SKM-1 (cell line): Measurements from ENCODE around the gene INF2.
A peak's percentile ranks its signal among the peaks of the same experiment; 100 is the strongest.

ENCODE experiments used
- DNase-seq: peaks from one replicate; lab custom pipeline; 2025; ENCODE audit not compliant: unreplicated experiment; lab: John Stamatoyannopoulos, UW

The INF2 gene

DNA sequence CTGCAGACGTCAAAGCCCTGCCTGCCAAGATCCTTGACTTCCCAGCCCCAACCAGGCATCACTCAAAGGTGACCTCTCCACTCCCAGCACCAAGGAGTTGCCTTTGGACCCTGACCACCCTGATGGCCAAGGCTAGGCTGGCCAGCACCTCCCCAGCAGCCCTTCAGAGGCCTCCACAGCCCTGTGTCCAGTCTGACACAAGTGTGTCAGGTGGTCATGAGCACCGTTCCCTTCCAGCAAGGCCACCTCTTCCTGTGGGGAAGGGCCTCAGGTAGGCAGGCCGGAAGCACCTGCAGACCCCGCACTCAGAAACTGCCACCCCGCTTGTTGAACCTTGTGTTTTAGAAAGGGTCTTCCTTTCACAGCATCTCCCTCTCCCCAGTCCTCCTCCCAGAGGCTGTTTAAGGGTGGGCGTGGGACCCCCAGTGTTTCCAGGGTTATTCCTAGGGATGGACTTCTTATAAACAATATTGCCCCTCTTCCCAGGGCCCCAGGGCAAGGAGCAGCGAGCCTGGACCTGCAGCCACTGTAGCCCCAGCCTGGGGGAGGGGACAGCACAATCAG, 13.2 kb upstream of the INF2 start:
- no peak for DNase-seq

DNA sequence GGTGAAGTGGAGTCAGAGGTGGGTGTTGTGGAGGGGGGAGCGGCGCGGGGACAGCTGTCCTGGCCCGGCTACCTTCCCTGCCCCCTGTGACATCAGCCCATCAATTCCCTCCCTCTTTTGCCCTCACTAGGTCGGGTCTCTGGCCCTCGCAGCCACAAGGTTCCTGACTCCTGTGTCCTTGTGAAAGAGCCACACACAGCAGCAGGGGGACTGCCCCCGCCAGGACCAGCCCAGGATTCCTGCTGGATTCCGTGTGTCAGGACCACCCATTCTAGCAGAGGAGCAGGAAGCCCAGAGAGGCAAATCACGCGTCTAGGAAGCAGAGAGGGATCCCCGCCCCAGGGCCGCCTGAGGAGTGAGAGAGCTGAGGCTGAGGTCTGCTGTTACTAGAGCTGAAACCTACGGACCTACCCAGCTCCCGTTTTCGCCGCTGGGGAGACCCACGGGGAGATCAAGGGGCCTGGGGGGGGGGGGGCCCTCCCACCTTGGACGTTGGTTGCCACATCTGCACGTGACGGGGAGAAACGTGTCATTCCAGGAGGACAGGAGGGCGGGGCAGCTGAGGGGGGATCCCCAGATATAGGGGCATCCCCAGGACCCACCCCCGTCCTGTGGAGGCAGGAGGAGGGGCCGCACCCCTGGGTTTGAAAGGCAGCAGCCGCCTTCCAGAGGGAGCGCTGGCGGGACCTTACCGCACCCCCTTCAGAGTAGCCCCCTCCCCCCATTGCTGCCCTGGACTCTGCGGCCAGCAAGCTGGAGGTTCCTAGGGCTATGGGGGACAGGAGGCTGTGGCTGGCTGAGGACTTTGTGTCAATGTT, 12.5 kb upstream of the INF2 start:
- DNase-seq: no peak

DNA sequence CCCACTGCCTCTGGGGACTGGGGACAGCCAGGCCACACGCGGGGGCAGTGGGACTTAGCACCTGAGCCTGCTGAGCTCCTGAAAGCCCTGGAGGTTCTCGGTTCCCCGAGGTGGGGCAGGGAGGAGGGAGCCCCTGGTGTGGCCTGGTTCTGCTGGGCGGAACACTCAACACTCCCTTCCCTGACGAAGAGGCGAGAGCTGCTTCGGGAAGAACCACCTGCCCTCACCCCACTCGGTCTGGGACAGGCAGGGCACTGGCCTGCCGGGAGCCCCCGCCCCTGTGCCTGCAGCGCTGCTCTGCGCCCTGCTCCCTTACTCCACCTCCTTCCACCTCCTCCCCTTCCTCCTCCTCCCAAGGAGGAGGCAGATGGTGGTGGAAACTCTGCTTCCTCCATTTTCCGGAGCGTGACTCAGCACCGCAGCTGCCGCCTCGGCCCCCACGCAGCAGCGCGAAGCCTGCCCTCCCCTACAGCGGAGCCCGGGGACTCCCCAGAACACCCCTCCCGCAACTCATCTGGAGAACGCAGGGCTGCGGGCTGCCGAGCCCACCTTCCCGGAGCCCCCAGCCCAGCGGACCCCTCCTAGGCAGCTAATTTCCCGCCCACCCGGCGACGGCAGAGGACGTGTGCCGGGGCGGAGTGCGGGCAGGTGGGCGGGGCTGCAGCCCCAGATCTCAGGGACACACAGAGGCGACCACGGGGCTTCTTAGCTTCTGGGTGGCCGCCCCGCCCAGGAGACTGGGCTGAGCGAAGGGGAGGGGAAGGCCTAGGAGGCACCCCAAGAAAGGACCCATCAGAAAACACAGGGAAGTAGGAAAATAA, 11.7 kb upstream of the INF2 start:
- peak; percentile 35 for DNase-seq

DNA sequence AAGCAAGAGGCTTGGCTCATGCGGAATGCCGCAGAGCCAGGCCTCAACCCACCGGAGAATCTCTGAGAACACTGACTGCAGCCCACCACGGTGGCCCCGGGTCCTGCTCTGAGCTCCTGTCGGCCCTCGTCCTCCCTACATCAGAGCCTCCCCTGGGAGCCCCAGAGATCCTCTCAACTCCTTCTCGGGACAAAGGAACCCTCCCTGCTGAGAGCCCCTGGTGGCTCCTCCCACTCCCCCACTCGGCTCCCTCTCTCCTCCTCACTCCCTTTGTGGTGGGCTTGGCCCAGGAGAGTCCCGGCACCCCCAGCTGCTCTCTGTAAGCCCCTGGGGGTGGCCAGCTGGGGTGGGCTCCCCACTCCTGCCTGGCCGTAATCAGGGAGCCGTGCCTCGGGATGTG, 11.1 kb upstream of the INF2 start:
- no peak for DNase-seq

DNA sequence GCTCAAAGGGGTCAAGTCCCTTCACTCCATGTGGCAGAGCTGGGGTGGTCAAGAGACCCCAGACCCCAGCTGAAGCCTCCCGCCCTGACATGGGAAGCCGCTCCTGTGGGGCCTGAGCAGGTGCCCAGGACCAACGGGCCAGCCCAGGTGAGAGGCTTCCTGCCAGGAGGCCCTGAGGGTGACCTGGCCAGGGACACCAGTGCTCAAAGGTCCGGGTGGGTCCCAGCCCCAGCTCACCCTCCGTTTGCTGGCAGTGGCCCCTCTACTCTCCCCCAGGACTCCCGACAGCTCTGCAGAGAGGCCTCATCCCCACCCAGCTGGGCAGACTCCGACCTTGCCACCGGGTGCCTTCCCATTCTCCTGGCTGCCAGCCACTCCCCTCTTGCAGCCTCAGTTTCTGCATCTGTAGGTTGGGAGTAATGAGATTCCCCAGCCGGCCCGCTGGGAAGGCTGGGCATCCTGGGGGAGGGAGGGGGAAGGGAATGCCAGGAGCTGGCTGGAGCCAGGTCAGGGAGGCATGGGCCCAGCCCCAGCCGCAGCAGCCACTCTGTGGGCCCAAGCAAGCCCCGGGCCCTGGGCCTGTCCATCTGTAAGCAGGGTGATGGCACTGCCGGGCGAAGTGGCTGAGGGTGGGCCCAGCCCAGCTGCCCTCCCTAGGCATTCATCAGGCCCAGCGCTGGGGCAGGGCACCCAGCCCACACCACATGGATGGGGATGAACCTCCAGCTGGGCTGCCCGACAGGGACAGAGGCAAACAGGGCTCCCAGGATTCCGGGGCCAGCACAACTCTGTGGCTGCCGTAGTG, 10.3 kb upstream of the INF2 start:
- DNase-seq: no peak

DNA sequence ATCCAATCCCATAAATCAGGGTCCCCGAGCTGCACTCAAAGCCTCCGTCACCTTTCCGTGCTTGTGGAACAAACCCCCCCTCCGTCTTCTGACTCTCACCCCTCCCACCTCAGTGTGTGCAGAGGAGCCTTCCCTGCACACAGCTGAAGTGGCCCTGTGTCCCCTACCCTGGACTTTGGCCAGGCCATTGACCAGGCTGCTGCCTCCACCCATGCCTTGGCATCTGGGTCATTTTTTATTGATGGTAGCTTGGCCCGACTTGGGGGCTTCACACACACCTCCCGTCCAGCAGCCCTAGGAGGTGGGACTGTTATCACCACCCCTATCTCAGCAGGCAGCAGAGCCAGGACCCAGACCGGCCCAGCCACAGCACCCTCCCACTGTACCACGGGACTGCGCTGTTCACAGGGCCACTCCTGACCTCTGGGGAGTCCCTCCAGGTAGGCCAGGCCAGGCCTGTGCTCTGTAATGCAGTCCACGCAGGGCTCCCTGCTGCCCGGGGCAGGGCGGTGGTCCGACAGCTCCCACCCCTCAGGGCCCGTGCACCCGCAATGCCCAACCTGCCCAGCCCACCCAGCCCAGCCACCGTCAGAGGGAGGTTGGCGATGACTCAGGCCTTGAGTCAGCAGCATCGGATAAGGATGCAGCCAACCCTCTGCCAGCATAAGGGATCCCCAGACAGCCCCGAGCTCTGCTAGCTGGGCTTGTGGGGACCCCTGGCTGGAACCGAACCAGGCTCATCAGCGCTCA, 9.2 kb upstream of the INF2 start:
- DNase-seq: no peak

DNA sequence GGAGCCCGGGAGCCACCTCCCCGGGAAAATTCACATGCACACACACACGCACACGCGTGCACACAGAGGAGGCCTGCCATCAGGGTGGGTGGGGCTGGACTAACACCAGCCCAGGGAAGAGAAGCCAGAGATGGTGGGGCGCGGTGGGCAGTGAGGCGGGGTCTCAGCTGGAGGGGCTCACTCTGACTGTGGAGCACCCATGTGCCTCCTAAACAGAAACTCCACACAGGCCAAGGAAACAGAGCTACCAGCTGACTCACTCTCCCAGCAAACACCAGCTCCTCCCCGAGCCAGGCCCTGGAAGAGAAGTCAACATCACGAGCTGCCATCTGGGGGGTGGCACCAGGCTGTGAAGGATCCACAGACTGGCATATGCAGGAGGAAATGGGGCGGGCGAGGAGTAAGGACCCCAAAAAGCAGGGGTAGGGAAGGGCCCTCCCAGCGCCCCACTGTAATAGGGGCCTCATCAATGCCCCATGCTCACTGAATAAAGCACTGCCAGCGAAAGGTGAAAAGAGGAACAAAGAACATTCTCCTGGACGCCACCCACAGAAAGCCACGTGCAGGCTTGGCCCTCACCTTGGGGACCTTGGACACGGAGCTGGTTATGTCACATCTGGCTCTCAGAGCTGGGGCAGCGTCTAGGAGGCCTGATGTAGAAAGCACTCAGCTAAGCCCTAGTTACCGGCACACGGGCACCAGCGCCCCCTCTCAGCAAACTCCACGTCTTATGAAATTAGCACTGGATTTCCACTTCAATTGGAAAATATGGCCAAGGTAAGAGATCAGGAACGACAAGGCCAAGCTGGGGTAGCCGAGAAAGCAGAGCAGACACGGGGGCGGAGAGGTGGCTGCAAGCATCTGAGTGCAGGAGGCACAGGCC, 8.4 kb upstream of the INF2 start:
- peak; percentile 1 for DNase-seq

DNA sequence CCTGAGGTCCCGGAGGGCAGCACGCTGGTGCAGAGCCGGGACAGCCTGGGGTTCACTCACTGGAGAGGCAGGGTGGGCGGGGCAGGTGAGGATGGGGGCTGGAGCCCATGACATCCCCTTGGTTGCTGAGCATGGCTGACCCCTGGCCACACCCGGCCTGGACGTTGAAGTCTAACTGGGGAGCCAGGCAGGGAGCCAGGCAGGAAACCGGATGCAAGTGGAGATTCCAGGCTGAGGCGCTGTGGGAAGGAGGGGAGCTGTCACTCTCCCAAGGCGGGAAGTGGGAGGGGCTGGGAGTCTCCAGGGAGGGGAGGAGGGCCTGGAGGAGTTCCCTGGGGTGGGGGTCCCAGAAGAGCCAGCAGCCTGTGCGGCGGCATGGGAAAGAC, 7.7 kb upstream of the INF2 start:
- no peak for DNase-seq

DNA sequence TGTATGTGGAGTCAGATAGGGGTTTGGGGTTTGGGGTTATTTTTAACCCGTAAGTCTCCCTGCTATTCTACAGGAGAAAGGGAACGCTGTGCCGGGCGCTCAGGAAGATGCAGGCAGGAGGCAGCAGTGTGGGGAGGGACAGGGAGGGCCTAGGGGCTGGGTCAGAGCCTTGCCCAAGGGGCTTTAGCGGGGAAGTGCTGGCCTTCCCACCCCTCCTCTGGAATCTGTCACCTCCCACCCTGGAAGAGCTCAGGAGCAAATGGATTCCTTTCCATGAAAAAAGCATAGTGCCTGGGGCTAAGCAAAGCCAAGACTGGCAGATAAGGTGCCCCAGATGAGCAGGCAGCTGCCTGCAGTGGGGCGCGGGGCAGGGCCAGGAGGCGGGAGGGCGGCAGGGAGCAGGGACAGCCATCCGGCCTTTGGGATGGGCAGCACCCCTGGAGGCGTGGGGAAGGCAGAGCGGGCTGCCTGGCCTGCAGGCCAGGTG, 7.3 kb upstream of the INF2 start:
- no peak for DNase-seq

DNA sequence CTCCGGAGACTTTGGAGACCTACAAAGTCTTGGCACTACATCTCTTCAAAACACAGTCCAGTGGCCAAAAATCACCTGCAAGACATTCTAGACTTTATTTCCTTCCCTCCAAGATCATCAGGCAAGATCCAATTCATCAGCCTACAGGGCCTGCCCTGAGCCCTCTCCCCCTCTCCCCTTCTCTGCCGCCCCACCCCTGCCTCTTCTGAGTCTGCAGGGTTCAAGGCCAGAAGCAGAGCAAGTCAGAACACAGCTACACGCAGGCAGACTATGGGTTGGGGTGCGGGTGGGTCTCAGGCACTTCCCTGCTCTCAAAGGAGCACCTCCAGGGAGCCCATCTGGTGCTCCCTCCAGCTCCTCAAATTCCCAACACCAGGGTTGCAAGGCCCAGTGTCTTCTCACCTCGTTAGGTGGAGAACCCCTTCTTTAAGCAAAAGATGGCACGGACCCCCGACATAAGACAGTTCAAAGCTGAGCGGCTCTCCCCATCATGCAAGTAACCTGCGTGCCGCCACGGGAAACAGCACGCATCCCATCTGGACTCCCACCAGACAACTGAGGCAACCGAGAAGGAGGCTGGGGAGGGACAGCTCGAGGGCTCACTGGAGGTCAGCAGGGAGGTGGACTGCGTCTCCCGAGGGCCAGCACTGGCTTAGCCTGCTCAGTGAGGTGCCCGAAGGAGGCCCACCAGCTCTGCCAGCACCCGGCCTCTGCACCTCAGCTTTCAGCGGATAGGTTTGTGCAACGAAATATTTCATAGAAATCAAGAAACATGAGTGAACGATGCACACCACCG, 5.6 kb upstream of the INF2 start:
- no peak for DNase-seq

DNA sequence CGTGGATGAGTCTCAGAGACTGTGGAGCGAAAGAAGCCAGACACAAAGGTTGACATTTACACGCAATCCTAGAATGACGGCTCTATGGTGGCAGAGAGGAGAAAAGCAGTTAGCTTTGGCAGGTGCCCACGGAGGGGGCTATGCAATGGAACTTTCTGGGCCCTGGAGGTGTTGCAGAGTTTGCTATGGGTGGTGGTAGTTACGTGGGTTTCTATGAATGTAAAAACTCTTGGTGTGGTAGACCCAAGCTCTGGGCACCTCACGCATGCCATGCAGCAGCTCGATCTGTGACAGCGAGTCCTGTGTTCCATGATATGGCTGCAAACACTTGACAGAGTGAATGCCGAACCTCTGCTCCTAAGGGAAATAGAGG, 5.0 kb upstream of the INF2 start:
- no peak for DNase-seq

DNA sequence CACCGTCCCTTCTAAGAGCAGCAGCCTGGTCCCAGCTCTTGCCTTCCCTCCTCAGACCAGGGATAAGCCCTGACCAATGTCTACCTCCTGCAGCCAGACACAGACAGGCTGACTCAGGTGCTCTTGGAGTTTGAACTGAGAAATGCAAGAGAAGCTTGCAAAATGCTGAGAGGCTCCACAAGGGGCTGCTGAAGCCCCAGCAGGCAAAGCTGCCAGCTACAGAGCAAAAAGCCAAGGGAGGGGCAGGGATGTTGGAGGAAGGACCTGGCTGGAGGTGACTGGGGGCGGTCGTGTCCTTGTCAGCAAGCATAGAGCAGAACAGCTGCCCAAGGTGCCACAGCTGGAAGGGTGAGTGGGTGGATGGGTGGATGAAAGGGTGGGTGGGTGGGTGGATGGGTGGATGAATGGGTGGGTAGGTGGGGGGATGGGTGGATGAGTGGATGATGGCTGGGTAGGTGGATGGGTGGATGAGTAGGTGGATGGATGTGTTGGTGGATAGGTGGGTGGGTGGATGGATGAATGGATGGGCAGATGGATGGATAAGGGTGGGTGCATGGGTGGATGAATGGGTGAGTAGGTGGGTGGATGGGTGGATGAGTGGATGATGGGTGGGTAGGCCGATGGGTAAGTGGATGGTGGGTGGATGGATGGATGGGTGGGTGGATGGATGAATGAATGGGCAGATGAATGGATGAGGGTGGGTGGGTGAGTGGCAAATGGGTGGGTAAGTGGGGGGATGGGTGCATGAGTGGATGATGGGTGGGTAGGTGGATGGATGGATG, 4.0 kb upstream of the INF2 start:
- DNase-seq: no peak

DNA sequence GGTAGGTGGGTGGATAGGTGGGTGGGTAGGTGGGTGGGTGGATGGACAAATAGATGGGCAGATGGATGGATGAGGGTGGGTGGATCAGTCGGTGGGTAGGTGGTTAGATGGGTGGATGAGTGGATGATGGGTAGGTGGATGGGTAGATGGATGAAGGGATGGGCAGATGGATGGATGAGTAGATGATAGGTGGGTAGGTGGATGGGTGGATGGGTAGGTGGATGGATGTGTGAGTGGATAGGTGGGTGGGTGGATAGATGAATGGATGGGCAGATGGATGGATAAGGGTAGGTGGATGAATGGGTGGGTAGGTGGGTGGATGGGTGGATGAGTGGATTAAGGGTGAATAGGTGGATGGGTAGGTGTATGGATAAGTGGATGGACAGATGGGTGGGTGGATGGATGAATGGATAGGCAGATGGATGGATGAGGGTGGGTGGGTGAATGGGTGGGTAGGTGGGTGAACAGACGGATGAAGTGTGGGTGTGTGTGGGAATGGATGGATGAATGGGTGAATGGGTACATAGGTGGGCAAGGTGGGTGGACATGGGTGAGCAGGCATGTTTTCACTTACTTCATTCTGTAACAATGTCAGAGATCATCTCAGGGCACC, 3.3 kb upstream of the INF2 start:
- DNase-seq: no peak

DNA sequence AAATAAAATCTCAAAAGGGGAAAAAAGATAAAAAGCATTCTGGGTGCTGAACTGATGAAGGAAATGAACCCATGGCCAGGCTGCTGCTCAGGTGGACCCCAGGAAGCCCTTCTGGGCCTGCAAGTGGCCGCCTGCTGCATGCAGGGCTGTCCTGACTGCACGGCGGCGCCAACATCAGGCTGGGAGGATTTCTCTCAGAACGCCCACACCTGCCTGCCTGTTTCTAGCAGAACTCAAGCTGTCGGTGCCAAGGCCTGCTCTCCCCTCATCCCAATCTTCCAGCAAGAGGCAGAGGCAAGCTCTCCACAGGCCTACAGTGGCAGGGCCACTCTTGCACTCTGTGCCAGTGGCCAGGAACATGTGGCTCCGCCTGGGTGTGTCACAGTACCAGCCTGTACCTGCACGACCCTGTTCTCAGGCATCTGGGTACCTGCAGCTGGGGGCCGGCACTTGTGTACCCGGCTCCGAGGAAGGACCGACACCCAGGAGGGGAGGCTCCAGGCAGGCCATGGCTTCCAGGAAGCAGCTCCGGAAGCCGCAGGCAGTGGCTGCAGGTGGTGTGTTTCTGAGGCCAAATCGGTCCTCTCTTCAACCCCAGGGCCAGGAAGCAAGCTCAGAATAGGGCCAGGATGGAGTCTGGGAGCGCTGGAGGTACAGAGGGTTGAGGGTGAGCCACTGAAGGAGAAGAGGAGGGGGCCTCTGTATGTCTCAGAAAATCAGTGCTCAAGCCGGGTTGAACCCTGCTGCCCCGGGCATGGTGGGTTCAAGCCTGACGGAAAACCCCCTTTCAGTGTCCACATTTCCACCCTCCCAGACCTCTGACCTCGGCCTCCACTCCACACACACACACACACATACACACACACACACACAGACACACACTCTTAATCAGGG, 2.5 kb upstream of the INF2 start:
- no peak for DNase-seq

DNA sequence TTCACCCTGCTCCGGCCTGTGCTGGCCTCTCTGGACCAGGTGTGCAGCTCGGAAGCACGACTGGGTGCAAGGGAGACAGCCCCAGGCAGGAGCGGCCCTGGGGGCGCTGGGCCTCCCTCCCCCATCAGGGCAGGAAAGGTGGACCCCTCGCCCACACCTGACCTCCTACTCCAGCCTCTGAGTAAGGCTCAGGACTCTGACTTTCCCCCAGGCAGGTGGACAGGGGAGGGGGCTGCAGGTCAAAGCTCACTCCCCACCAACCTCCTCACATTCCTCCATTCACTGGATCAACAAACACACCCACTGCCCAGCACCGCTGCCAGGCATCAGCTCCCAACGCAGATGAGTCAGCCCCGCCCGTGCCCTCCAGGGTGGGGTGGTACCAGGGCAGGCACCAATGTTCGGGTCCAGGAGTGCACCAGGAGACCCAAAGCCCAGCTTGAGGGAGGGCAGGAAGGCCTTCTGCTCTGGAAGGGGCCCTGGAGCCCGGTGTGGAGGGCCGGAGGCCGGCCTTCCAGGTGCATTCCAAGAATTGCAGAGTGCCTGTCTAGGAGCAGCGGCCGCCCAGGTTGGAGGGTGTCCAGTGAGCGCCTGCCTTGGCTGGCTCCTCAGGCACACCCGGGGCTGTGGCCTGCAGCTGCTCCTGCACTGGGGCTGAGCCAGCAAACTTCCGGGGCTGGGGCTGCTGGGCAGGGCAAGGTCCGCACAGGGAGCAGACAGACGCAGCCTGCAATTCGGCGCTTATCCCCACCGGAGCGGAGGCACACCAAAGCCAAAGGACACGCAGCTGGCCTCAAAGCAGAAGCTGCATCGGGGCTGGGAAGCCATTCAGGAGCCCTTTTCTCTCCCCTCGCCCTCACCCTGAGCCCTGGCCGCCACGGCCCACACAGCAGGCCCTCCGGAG, 1.6 kb upstream of the INF2 start:
- no peak for DNase-seq
